SHP77 treated with DMSO at 0.1 percent for 48 hours (cell line): ENCODE data around the gene SSH2.
"Not testable (repeated sequence)": the region's sequence is repeated elsewhere in the genome, so short reads cannot be mapped to it uniquely, and the experiment has no call there.

Source experiments
- DNase-seq: peaks from one replicate; lab custom pipeline; 2025; lab: John Stamatoyannopoulos, UW

SSH2 gene

GRCh38 chr17:29742210-29742513, 187.9 kb downstream of the SSH2 start:
- no peak for DNase-seq

- no peak for DNase-seq
These were observed 190.0 kb downstream of the SSH2 start for GRCh38 chr17:29740017-29740416.

- no peak for DNase-seq
These were observed 195.4 kb downstream of the SSH2 start for GRCh38 chr17:29734640-29735039.

- no peak for DNase-seq
These were observed 196.9 kb downstream of the SSH2 start for GRCh38 chr17:29733166-29733565.

GRCh38 chr17:29732613-29733012, 197.4 kb downstream of the SSH2 start:
- no peak for DNase-seq

- no peak for DNase-seq
These were observed 197.8 kb downstream of the SSH2 start for GRCh38 chr17:29732209-29732608.

- DNase-seq = no peak
These were observed 198.5 kb downstream of the SSH2 start for GRCh38 chr17:29731589-29731929.

GRCh38 chr17:29728490-29728889, 201.5 kb downstream of the SSH2 start:
- no peak for DNase-seq

GRCh38 chr17:29726715-29727252, 203.2 kb downstream of the SSH2 start:
- no peak for DNase-seq

GRCh38 chr17:29725408-29725807, 204.6 kb downstream of the SSH2 start:
- not testable (repeated sequence) for DNase-seq

GRCh38 chr17:29723278-29724047, 206.6 kb downstream of the SSH2 start:
- no peak for DNase-seq

GRCh38 chr17:29722411-29723198, 207.4 kb downstream of the SSH2 start:
- DNase-seq = no peak

GRCh38 chr17:29720551-29720950, 209.5 kb downstream of the SSH2 start:
- DNase-seq = no peak

- DNase-seq = no peak
These were observed 210.6 kb downstream of the SSH2 start for GRCh38 chr17:29719469-29719868.

GRCh38 chr17:29718446-29719039, 211.5 kb downstream of the SSH2 start:
- no peak for DNase-seq

GRCh38 chr17:29717817-29718216, 212.2 kb downstream of the SSH2 start:
- DNase-seq = no peak

- DNase-seq = no peak
These were observed 213.5 kb downstream of the SSH2 start for GRCh38 chr17:29716566-29716965.

GRCh38 chr17:29715680-29716079, 214.3 kb downstream of the SSH2 start:
- DNase-seq = no peak

GRCh38 chr17:29714146-29714545, 215.9 kb downstream of the SSH2 start:
- no peak for DNase-seq

- no peak for DNase-seq
These were observed 216.4 kb downstream of the SSH2 start for GRCh38 chr17:29713626-29714025.

GRCh38 chr17:29711588-29712385, 218.2 kb downstream of the SSH2 start:
- DNase-seq = no peak

- DNase-seq = no peak
These were observed 219.1 kb downstream of the SSH2 start for GRCh38 chr17:29710891-29711418.
